Pons (tissue), 1 donor: ENCODE results near the gene ENDOG.
"Not testable (repeated sequence)": the region's sequence is repeated elsewhere in the genome, so short reads cannot be mapped to it uniquely, and the experiment has no call there.

Experiments used
- DNase-seq: peaks from one replicate; pipeline ENCODE4 v3.0.0-alpha.2; 2016; ENCODE audit warnings: low spot score

The ENDOG gene

GRCh38 chr9:128862401-128862851 is 44.1 kb downstream of the ENDOG start:
- DNase-seq = no peak

- DNase-seq = no peak
Observed at GRCh38 chr9:128863647-128864046, 45.3 kb downstream of the ENDOG start.

DNA sequence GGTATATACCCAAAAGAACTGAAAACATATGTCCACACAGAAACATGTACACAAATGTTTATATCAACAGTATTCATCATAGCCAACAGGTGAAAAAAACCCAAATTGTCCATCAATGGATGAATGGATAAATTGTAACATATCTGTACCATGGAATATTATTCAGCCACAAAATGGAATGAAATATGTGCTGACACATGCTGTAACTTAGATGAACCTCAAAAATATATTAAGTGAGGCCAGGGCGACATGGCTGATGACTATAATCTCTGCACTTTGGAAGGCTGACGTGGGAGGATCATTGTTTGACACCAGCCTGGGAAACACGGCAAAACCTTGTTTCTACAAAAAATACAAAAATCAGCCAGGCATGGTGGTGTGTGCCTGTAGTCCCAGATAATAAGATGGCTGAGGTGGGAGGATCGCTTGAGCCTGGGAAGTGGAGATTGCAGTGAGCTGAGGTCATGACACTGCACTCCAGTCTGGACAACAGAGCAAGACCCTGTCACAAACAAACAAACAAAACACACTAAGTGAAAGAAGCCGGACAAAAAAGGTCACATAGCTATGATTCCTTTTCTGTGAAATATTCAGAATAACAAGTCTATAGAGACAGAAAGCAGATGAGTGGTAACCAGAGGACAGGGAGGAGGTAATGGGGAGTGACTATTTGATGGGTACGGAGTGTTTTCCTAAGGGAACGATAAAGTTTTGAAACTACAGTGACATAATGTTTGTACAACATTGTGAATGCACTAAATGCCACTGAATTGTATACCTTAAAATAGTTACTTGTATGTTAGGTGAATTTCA is 52.0 kb downstream of the ENDOG start:
- DNase-seq = no peak

DNA sequence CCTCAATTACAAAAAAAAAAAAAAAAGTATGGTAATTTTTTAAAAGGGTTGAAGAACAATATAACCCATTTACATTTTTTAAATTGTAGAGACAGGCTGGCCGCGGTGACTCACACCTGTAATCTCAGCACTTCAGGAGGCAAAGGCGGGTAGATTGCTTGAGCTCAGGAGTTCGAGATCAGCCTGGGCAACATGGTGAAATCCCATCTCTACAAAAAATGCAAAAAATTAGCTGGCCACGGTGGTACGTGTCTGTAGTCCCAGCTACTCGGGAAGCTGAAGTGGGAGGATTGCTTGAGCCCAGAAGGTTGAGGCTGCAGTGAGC is 52.6 kb downstream of the ENDOG start:
- DNase-seq = not testable (repeated sequence)
